NCI-H2196 treated with DMSO at 0.1 percent for 48 hours (cell line): Measurements from ENCODE around the gene MGAT3.
"Not testable (repeated sequence)": the region's sequence is repeated elsewhere in the genome, so short reads cannot be mapped to it uniquely, and the experiment has no call there.

Experiments
- DNase-seq: peaks from one replicate; lab custom pipeline; 2025; ENCODE audit not compliant: unreplicated experiment; lab: John Stamatoyannopoulos, UW

MGAT3 gene

GRCh38 chr22:39508393-39508792 is 51.6 kb downstream of the MGAT3 start:
- no peak for DNase-seq

- DNase-seq: no peak
Observed at GRCh38 chr22:39510529-39511149, 53.8 kb downstream of the MGAT3 start.

GRCh38 chr22:39511226-39511625 is 54.4 kb downstream of the MGAT3 start:
- DNase-seq: no peak

DNA sequence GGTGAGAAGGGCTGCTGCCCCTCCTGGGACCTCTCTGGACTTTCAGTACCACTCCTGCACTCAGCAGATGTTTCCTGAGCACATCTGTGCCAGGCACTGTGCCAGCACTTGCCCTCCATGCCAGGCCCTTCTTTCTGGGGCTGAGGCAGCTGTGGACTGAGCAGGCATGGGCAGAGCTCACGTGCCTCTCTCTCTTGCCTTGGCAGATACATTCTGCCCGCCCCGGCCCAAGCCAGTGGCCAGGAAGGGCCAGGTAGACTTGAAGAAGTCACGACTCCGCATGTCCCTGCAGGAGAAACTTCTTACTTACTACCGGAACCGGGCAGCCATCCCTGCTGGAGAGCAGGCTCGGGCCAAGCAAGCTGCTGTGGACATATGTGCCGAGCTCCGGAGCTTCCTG is 55.2 kb downstream of the MGAT3 start:
- no peak for DNase-seq

GRCh38 chr22:39513791-39514190 is 57.0 kb downstream of the MGAT3 start:
- DNase-seq: no peak

DNA sequence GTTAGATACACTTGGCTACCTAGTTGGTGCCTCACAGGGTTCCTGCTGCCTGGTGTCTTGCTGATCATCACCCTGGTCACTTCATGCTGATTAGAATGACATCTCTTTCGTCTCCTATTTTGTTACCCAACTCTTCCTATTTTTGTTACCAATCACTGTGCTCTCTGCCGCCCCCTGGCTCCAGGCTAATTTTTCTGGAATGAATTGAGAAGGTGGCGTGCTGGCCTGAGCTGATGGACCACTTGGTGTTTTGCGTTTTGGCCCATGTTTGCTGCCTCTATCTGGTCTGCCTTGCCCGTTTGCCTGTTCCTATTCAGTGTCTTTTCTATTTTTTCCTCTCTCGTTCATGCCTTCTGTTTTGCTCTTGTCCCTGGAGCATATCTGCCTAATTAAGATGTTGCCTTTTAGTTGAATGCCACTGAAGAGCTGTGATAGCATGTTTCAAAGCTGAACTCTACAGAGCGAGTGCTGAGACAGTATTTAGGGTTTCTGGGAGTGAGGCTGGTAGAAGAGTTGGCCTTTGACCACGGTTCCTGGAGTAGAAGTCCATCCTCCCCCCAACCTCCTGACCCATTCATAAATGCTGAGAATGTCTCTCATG is 57.7 kb downstream of the MGAT3 start:
- no peak for DNase-seq

- DNase-seq: no peak
Observed at GRCh38 chr22:39515266-39516050, 58.6 kb downstream of the MGAT3 start.

GRCh38 chr22:39517470-39517869 is 60.7 kb downstream of the MGAT3 start:
- no peak for DNase-seq

DNA sequence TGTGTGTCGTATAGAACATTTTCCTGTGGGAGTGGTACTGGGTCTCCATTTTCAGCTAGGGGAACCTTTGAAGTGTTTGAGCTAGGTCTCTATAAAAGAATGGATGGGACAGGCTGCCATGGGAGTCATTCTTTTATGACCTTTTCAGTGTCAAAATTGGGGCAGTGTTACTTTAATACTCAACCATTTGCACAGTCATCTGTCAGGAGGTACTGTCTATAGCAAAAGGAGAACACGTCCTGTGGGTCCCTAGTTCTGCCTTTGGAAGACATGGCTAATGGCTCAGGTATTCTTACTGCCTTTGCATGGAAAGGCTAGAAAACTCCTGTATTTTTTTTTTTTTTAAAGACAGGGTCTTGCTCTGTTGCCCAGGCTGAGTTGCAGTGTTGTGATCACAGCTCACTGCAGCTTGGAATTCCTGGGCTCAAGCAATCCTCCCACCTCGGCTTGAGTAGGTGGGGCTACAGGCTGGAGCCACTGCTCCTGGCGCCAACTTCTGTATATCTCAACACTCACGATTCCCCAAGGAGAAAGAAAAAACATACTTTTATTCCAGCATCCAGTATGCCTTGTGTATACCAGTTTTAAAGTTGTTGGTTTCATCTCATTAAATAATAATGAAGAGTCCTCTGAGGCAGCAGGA is 61.5 kb downstream of the MGAT3 start:
- no peak for DNase-seq

GRCh38 chr22:39518996-39519680 is 62.3 kb downstream of the MGAT3 start:
- DNase-seq: no peak

DNA sequence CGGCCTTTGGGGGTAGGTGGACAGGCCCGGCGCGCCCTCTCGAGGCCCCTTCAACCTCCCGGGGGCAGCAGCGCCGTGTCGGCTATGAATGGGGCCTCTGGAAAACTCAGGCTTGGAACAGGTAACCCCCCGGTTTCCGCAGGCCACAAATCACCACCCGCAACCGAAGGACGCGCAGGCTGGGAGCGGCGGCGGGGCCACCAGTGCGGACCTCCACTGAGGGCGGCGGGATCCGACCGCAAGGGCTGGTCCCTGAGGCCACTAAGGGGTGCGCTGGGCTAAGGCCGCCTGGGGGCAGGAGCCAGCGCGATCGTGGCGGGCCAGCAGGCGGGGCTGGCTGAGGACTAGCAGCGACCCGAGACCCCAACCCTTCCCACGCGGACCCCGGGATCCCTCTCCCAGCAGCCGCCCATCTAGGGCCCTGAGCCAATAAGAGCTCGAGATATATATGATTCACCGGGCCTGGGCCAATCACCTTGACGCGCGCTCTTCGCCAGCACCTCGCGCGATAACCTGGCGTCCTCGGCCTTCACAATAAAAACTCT is 62.9 kb downstream of the MGAT3 start:
- peak; percentile 87 for DNase-seq

GRCh38 chr22:39520226-39521105 is 63.7 kb downstream of the MGAT3 start, which contains the start of gene ATF4:
TSS of gene ATF4 (plus strand) at chr22:39520562. CDS start at chr22:39521446, 884 bp downstream.
- peak; percentile 60 for DNase-seq

- DNase-seq: peak; percentile 32
Observed at GRCh38 chr22:39521106-39521885, 64.5 kb downstream of the MGAT3 start.

GRCh38 chr22:39522091-39522490 is 65.3 kb downstream of the MGAT3 start:
- not testable (repeated sequence) for DNase-seq

GRCh38 chr22:39522567-39523300 is 65.9 kb downstream of the MGAT3 start:
- DNase-seq: no peak

- no peak for DNase-seq
Observed at GRCh38 chr22:39524089-39524752, 67.4 kb downstream of the MGAT3 start.

- DNase-seq: no peak
Observed at GRCh38 chr22:39524753-39525657, 68.2 kb downstream of the MGAT3 start.
